ENCODE data around the gene TMEM183A. TPM values are rescaled to one million over a fixed set of nuclear protein-coding genes. Genes with fewer than 3 reads are reported as not detected.

The TMEM183A gene
- total and polyA plus RNA-seq, 9 of the 15 experiments (the other 6 are each of a cell fraction or from before 2014, with no cell fraction given), result 23.4 to 190 (median 124) TPM

DNA sequence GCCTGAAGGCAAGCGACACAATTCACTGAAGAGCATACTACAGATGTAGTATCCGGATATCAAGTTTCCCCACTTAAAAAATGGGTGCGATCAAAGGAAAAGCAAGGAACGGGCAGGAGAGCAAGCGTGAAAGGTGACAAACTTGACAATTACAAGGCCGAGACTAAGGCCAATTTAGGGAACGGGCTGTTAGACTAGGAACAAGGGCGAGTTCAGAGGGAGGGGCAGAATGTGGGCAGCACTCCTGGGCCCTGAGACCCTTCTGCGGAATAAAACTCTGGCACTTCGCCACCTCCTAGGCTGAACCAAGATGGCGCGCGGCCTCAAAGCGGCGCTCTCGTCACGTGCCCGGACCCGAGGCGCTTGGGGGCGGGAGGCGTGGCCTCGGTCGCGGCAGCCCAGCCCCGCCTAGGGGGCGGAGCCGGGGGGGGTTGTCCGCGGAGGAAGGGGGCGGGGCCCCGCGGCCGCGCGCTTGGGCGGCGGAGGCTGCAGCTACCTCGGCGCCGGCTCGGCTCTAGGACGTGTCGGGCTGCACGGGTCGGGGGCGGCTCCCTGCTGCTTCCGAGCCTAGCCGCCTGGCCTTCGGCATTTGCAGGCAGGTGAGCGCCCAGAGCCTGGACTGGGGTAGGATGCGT is 19.0 kb downstream of the TMEM183A start, which contains the start of gene PPFIA4 (continued):
- TF ChIP-seq, protein P1, sequence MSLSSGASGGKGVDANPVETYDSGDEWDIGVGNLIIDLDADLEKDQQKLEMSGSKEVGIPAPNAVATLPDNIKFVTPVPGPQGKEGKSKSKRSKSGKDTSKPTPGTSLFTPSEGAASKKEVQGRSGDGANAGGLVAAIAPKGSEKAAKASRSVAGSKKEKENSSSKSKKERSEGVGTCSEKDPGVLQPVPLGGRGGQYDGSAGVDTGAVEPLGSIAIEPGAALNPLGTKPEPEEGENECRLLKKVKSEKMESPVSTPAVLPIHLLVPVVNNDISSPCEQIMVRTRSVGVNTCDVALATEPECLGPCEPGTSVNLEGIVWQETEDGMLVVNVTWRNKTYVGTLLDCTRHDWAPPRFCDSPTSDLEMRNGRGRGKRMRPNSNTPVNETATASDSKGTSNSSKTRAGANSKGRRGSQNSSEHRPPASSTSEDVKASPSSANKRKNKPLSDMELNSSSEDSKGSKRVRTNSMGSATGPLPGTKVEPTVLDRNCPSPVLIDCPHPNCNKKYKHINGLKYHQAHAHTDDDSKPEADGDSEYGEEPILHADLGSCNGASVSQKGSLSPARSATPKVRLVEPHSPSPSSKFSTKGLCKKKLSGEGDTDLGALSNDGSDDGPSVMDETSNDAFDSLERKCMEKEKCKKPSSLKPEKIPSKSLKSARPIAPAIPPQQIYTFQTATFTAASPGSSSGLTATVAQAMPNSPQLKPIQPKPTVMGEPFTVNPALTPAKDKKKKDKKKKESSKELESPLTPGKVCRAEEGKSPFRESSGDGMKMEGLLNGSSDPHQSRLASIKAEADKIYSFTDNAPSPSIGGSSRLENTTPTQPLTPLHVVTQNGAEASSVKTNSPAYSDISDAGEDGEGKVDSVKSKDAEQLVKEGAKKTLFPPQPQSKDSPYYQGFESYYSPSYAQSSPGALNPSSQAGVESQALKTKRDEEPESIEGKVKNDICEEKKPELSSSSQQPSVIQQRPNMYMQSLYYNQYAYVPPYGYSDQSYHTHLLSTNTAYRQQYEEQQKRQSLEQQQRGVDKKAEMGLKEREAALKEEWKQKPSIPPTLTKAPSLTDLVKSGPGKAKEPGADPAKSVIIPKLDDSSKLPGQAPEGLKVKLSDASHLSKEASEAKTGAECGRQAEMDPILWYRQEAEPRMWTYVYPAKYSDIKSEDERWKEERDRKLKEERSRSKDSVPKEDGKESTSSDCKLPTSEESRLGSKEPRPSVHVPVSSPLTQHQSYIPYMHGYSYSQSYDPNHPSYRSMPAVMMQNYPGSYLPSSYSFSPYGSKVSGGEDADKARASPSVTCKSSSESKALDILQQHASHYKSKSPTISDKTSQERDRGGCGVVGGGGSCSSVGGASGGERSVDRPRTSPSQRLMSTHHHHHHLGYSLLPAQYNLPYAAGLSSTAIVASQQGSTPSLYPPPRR (CRISPR knock-in tag; IDR thresholded peaks at IDR 0.05; ENCODE audit: borderline replicate concordance), result 0 out of 2 replicates have a peak, but pooled peaks have one; percentile 22
- TF ChIP-seq, protein P2, sequence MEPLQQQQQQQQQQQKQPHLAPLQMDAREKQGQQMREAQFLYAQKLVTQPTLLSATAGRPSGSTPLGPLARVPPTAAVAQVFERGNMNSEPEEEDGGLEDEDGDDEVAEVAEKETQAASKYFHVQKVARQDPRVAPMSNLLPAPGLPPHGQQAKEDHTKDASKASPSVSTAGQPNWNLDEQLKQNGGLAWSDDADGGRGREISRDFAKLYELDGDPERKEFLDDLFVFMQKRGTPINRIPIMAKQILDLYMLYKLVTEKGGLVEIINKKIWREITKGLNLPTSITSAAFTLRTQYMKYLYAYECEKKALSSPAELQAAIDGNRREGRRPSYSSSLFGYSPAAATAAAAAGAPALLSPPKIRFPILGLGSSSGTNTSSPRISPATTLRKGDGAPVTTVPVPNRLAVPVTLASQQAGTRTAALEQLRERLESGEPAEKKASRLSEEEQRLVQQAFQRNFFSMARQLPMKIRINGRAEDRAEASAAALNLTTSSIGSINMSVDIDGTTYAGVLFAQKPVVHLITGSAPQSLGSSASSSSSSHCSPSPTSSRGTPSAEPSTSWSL (CRISPR knock-in tag; IDR thresholded peaks at IDR 0.05; ENCODE audit: borderline replicate concordance), result peak; percentile 33; the same call in 1 of the 2 replicates
- peak; percentile 74; the same call in 1 of the 2 replicates for TF ChIP-seq ZNF77 (CRISPR knock-in tag; IDR thresholded peaks at IDR 0.05)
- TF ChIP-seq SMARCB1 (IDR thresholded peaks at IDR 0.05; ENCODE audit: insufficient read length, low read depth), result no peak
- peak; percentile 65; the same call in 1 of the 2 replicates for TF ChIP-seq BACH1 (tag; IDR thresholded peaks at IDR 0.05)
- peak; percentile 96 for TF ChIP-seq THRAP3 (IDR thresholded peaks at IDR 0.05; ENCODE audit: borderline replicate concordance)
- peak; percentile 77; the same call in 1 of the 2 replicates for TF ChIP-seq GTF2E2 (tag; IDR thresholded peaks at IDR 0.05)
- peak; percentile 79 for TF ChIP-seq EGR1 (conservative IDR thresholded peaks at IDR 0.05)
- TF ChIP-seq PML (IDR thresholded peaks at IDR 0.05; ENCODE audit: low read length), result no peak
- TF ChIP-seq, protein P3, sequence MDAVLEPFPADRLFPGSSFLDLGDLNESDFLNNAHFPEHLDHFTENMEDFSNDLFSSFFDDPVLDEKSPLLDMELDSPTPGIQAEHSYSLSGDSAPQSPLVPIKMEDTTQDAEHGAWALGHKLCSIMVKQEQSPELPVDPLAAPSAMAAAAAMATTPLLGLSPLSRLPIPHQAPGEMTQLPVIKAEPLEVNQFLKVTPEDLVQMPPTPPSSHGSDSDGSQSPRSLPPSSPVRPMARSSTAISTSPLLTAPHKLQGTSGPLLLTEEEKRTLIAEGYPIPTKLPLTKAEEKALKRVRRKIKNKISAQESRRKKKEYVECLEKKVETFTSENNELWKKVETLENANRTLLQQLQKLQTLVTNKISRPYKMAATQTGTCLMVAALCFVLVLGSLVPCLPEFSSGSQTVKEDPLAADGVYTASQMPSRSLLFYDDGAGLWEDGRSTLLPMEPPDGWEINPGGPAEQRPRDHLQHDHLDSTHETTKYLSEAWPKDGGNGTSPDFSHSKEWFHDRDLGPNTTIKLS (IDR thresholded peaks at IDR 0.05; ENCODE audit: borderline replicate concordance, low read depth), result peak; percentile 75; the same call in 1 of the 2 replicates
- peak; percentile 76; the same call in 1 of the 2 replicates for TF ChIP-seq HSF4 (CRISPR knock-in tag; IDR thresholded peaks at IDR 0.05; ENCODE audit: borderline replicate concordance)
- peak; percentile 78 for TF ChIP-seq RBFOX2 (IDR thresholded peaks at IDR 0.05; ENCODE audit: low read depth, low read length)
- TF ChIP-seq HCFC1 (IDR thresholded peaks at IDR 0.05; ENCODE audit: low read depth, low read length), result peak; percentile 46; the same call in 1 of the 2 replicates
- TF ChIP-seq DPF2 (IDR thresholded peaks at IDR 0.05), result 0 out of 2 replicates have a peak, but pooled peaks have one; percentile 36
- TF ChIP-seq MBD2 (IDR thresholded peaks at IDR 0.05; ENCODE audit: borderline replicate concordance, low read depth), result no peak
- TF ChIP-seq, protein P4, sequence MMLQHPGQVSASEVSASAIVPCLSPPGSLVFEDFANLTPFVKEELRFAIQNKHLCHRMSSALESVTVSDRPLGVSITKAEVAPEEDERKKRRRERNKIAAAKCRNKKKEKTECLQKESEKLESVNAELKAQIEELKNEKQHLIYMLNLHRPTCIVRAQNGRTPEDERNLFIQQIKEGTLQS (IDR thresholded peaks at IDR 0.05), result no peak
- TF ChIP-seq, protein P4 (CRISPR knock-in tag; conservative IDR thresholded peaks at IDR 0.05), result 0 out of 2 replicates have a peak, but pooled peaks have one; percentile 69
- no peak for TF ChIP-seq NCOA4 (IDR thresholded peaks at IDR 0.05; ENCODE audit: partially characterized antibody)
- TF ChIP-seq HOXB6 (CRISPR knock-in tag; IDR thresholded peaks at IDR 0.05; ENCODE audit: borderline replicate concordance), result no peak
- no peak for TF ChIP-seq ATF1 (CRISPR knock-in tag; IDR thresholded peaks at IDR 0.05)
- peak; percentile 80 for TF ChIP-seq ATF1 (tag; IDR thresholded peaks at IDR 0.05)
